DND-41 (cell line): ENCODE results near the gene NLGN4X.

Experiments used
- EZH2 ChIP-seq: IDR thresholded peaks from 3 replicates; pipeline ENCODE4 v1.6.1; 2012; ENCODE audit warnings: borderline replicate concordance, low read depth, mild to moderate bottlenecking, moderate library complexity, low read length, inconsistent platforms; ENCODE audit not compliant: severe bottlenecking
- TF ChIP-seq, protein P1 (sequence below): IDR thresholded peaks from 2 replicates; pipeline ENCODE4 v1.5.1; 2012; ENCODE audit warnings: borderline replicate concordance, low read length, moderate library complexity, mild to moderate bottlenecking; ENCODE audit not compliant: poor library complexity, severe bottlenecking; ENCODE audit errors: extremely low read depth

DNA sequence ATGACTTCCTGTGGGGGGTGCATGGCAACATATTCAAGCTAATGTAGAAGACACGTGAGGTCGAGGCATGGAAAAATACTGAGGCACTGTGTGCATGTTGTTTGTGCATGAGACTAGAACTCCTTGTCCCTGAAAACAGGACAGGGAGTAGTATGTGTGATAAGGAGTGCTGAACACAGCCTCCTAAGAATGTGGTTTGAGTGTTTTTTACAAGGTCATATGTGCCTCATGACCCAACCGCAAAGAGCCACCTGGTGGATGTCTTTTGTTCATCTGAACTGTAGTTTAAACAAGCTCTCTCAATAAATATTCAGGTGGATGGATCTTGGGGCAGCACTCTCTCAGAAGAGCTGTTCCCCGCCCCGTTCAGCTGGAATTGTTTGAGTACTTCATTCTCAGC lies 226.6 kb downstream of the NLGN4X start:
- no peak for TF ChIP-seq EZH2
- TF ChIP-seq, protein P1, sequence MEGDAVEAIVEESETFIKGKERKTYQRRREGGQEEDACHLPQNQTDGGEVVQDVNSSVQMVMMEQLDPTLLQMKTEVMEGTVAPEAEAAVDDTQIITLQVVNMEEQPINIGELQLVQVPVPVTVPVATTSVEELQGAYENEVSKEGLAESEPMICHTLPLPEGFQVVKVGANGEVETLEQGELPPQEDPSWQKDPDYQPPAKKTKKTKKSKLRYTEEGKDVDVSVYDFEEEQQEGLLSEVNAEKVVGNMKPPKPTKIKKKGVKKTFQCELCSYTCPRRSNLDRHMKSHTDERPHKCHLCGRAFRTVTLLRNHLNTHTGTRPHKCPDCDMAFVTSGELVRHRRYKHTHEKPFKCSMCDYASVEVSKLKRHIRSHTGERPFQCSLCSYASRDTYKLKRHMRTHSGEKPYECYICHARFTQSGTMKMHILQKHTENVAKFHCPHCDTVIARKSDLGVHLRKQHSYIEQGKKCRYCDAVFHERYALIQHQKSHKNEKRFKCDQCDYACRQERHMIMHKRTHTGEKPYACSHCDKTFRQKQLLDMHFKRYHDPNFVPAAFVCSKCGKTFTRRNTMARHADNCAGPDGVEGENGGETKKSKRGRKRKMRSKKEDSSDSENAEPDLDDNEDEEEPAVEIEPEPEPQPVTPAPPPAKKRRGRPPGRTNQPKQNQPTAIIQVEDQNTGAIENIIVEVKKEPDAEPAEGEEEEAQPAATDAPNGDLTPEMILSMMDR, result no peak
